A549 (cell line): ENCODE results near the gene SMURF1. TPM values are rescaled to one million over a fixed set of nuclear protein-coding genes. Genes with fewer than 3 reads are reported as not detected.

Experiments
- ATAC-seq, 2 experiments: fragments of 200-7000 bp in 1 of 2; fragments of >200 bp in 1 of 2; cut with Nextera tagmentation in 1 of 2; cut with Tn5 transposase in 1 of 2; 3 replicates each; pipeline versions ENCODE4 v1.8.0 to v1.9.1; 2018 to 2020; ENCODE audit warnings: mild to moderate bottlenecking in 1 of 2, moderate library complexity in 1 of 2
- CTCF ChIA-PET: fragments of 300-600 bp; sonication (Branson Sonifier 250); formaldehyde crosslinking; extraction: SDS; loops from one replicate; lab custom pipeline; 2021; ENCODE audit warnings: antibody characterized with exemption, inconsistent platforms; lab: Yijun Ruan, JAX
- POLR2A ChIA-PET: fragments of 350-600 bp; formaldehyde crosslinking; extraction: SDS; loops from one replicate; lab custom pipeline; 2021; ENCODE audit warnings: antibody characterized with exemption, inconsistent platforms; lab: Yijun Ruan, JAX
- DNase-seq, 2 experiments: peaks; one replicate each; pipeline versions ENCODE4 v3.0.0 to v3.0.0-alpha.2; 2011 to 2016; ENCODE audit warnings: low read depth in 1 of 2, low spot score in 1 of 2
- FAIRE-seq: peaks from 2 replicates; lab custom pipeline; 2011; peaks lifted over from hg19 to GRCh38; lab: Jason Lieb, UNC
- H3K27ac ChIP-seq, 2 experiments: fragments of >200 bp; sonication (Bioruptor Twin); formaldehyde crosslinking; 3 replicates each; pipeline ENCODE4 v1.5.1; 2016 to 2017
- H3K4me1 ChIP-seq: fragments of >200 bp; sonication (Bioruptor Twin); formaldehyde crosslinking; 3 replicates; pipeline ENCODE4 v1.6.1; 2016
- H3K4me2 ChIP-seq: fragments of >200 bp; sonication (Bioruptor Twin); formaldehyde crosslinking; 3 replicates; pipeline ENCODE4 v1.6.1; 2016
- H3K4me3 ChIP-seq: fragments of >200 bp; sonication (Bioruptor Twin); formaldehyde crosslinking; 3 replicates; pipeline ENCODE4 v1.5.1; 2016
- H3K9me3 ChIP-seq: fragments of >200 bp; sonication (Bioruptor Twin); formaldehyde crosslinking; 3 replicates; pipeline ENCODE4 v1.6.1; 2016
- ATOH8 ChIP-seq: fragments of 250-450 bp; sonication (Bioruptor Pico); IDR thresholded peaks from 2 replicates; pipeline ENCODE4 v1.5.0; 2020; ENCODE audit warnings: low read depth, mild to moderate bottlenecking, moderate library complexity
- CBX2 ChIP-seq: fragments of 200-600 bp; sonication (generic); IDR thresholded peaks from 2 replicates; pipeline ENCODE4 v1.6.1; 2016; ENCODE audit warnings: low read depth, mild to moderate bottlenecking, borderline replicate concordance
- CBX8 ChIP-seq: fragments of 200-600 bp; sonication (generic); IDR thresholded peaks from 2 replicates; pipeline ENCODE4 v1.6.1; 2016
- CEBPB ChIP-seq, 2 experiments: fragments of >200 bp in 1 of 2; sonication (Bioruptor Twin) in 1 of 2; formaldehyde crosslinking in 1 of 2; IDR thresholded peaks; 2 replicates each; pipeline ENCODE4 v1.6.1; 2012 to 2016
- CHD4 ChIP-seq: fragments of 200-600 bp; sonication (generic); IDR thresholded peaks from 2 replicates; pipeline ENCODE4 v1.6.1; 2016; ENCODE audit warnings: antibody characterized with exemption, mild to moderate bottlenecking, borderline replicate concordance
- E2F6 ChIP-seq: IDR thresholded peaks from 2 replicates; pipeline ENCODE4 v1.6.1; 2012; ENCODE audit warnings: low read depth, borderline replicate concordance
- EHF ChIP-seq: fragments of 250-450 bp; sonication (Bioruptor Pico); IDR thresholded peaks from 2 replicates; pipeline ENCODE4 v1.5.0; 2020; ENCODE audit warnings: mild to moderate bottlenecking
- ELK1 ChIP-seq: fragments of 150-350 bp; IDR thresholded peaks from 2 replicates; pipeline ENCODE4 v1.6.1; 2014; ENCODE audit warnings: low read depth, mild to moderate bottlenecking, low read length
- FOSB ChIP-seq: fragments of 250-450 bp; sonication (Bioruptor Pico); IDR thresholded peaks from 2 replicates; pipeline ENCODE4 v1.5.0; 2020; ENCODE audit warnings: mild to moderate bottlenecking, moderate library complexity
- FOSL2 ChIP-seq, 2 experiments: fragments of 450-650 bp in 1 of 2; fragments of >200 bp in 1 of 2; sonication (Bioruptor Twin) in 1 of 2; formaldehyde crosslinking; IDR thresholded peaks; 2 replicates each; pipeline versions ENCODE4 v1.5.0 to v1.6.1; 2016 to 2020; ENCODE audit warnings: mild to moderate bottlenecking in 1 of 2, moderate library complexity in 1 of 2
- FOXS1 ChIP-seq: fragments of 250-450 bp; sonication (Bioruptor Pico); IDR thresholded peaks from 2 replicates; pipeline ENCODE4 v1.5.0; 2020; ENCODE audit warnings: mild to moderate bottlenecking, moderate library complexity
- HDAC2 ChIP-seq: fragments of 200-600 bp; sonication (generic); IDR thresholded peaks from 2 replicates; pipeline ENCODE4 v1.6.1; 2016
- HES2 ChIP-seq: fragments of >200 bp; sonication (Bioruptor Twin); formaldehyde crosslinking; IDR thresholded peaks from 2 replicates; pipeline ENCODE4 v1.6.1; 2016
- HMGXB4 ChIP-seq: fragments of 250-450 bp; sonication (Bioruptor Pico); IDR thresholded peaks from 2 replicates; pipeline ENCODE4 v1.5.0; 2021; ENCODE audit warnings: mild to moderate bottlenecking, moderate library complexity, borderline replicate concordance
- JUNB ChIP-seq: fragments of >200 bp; sonication (Bioruptor Twin); formaldehyde crosslinking; IDR thresholded peaks from 2 replicates; pipeline ENCODE4 v1.6.1; 2016
- MAZ ChIP-seq: fragments of 150-350 bp; IDR thresholded peaks from 2 replicates; pipeline ENCODE4 v1.6.1; 2014; ENCODE audit warnings: antibody characterized with exemption, low read depth, low read length, borderline replicate concordance
- MYC ChIP-seq: IDR thresholded peaks from 2 replicates; pipeline ENCODE4 v1.6.1; 2012; ENCODE audit warnings: mild to moderate bottlenecking, inconsistent platforms, low read length, improper control_type of control experiment, borderline replicate concordance
- PBX3 ChIP-seq: IDR thresholded peaks from 2 replicates; pipeline ENCODE4 v1.6.1; 2012
- RAD21 ChIP-seq, 2 experiments: fragments of >200 bp in 1 of 2; sonication (Bioruptor Twin) in 1 of 2; formaldehyde crosslinking in 1 of 2; IDR thresholded peaks in 1 of 2; conservative IDR thresholded peaks in 1 of 2; 2 replicates in 1 of 2; 3 replicates in 1 of 2; pipeline ENCODE4 v1.6.1; 2012 to 2018; ENCODE audit warnings: inconsistent platforms in 1 of 2
- RCOR1 ChIP-seq: fragments of 150-350 bp; IDR thresholded peaks from 2 replicates; pipeline ENCODE4 v1.6.1; 2014; ENCODE audit warnings: antibody characterized with exemption, low read length, low read depth
- REST ChIP-seq: fragments of 200-600 bp; sonication (generic); IDR thresholded peaks from 2 replicates; pipeline ENCODE4 v1.6.1; 2016; ENCODE audit warnings: antibody characterized with exemption, mild to moderate bottlenecking, moderate library complexity
- RFX5 ChIP-seq: fragments of 450-650 bp; IDR thresholded peaks from 2 replicates; pipeline ENCODE4 v1.7.1; 2014; ENCODE audit warnings: antibody characterized with exemption, mild to moderate bottlenecking, moderate library complexity
- SMC3 ChIP-seq: fragments of >200 bp; sonication (Bioruptor Twin); formaldehyde crosslinking; IDR thresholded peaks from 3 replicates; pipeline ENCODE4 v1.6.1; 2018; ENCODE audit warnings: inconsistent platforms
- TP53 ChIP-seq: fragments of 250-450 bp; sonication (Bioruptor Pico); IDR thresholded peaks from 2 replicates; pipeline ENCODE4 v1.5.0; 2021; ENCODE audit warnings: mild to moderate bottlenecking, moderate library complexity
- ZC3H11A ChIP-seq: fragments of 450-650 bp; IDR thresholded peaks from 2 replicates; pipeline ENCODE4 v1.6.1; 2014; ENCODE audit warnings: antibody characterized with exemption, mild to moderate bottlenecking
- ZFP36 ChIP-seq: fragments of 450-650 bp; IDR thresholded peaks from 2 replicates; pipeline ENCODE4 v1.6.1; 2014; ENCODE audit warnings: borderline replicate concordance; ENCODE audit not compliant: partially characterized antibody
- ZNF302 ChIP-seq: fragments of 250-450 bp; sonication (Bioruptor Pico); IDR thresholded peaks from 2 replicates; pipeline ENCODE4 v1.9.0; 2021; ENCODE audit warnings: inconsistent platforms, mild to moderate bottlenecking, moderate library complexity
- ZSCAN20 ChIP-seq: fragments of 250-450 bp; sonication (Bioruptor Pico); IDR thresholded peaks from 2 replicates; pipeline ENCODE4 v1.8.0; 2022; ENCODE audit warnings: mild to moderate bottlenecking, moderate library complexity
- WGBS: methylation state at CpG from one replicate; pipeline ENCODE4 v1.1.6; 2017; ENCODE audit errors: missing lambda C conversion rate; 5-methylcytosine and 5-hydroxymethylcytosine counted together
- polyA plus RNA-seq, 4 experiments: library from polyadenylated mRNA; depleted of rRNA in 3 of 4; stranded (reverse); fragments of >200 nt; fragmentation: RNase III in 1 of 4; extraction: RNeasy Plus Mini Kit Qiagen cat#74134 plus additional on column Dnase treatment in 1 of 4; gene quantifications; 2 replicates in 3 of 4; 3 replicates in 1 of 4; pipeline ENCODE4 v1.2.3, GENCODE V29; 2011 to 2017

Gene SMURF1
- polyA plus RNA-seq, 2 of the 4 experiments (the other 2 are of a cell fraction) = 13.8 to 22.1 TPM

GRCh38 chr7:99042957-99043356 lies 101.0 kb downstream of the SMURF1 start:
- ATAC-seq (no peak), FAIRE-seq (no peak), DNase-seq (no peak)
- TF ChIP-seq HES2 = no peak
- TF ChIP-seq SMC3 = no peak
- TF ChIP-seq HDAC2 = no peak
- no peak for TF ChIP-seq RAD21 (conservative IDR thresholded peaks at IDR 0.05 in 1 of 2, IDR thresholded peaks at IDR 0.05 in 1 of 2)
- TF ChIP-seq REST = no peak
- TF ChIP-seq CBX8 = no peak
- TF ChIP-seq HMGXB4 (CRISPR knock-in tag) = no peak
- TF ChIP-seq FOXS1 = no peak
- no peak for TF ChIP-seq RFX5
- no peak for TF ChIP-seq ZSCAN20 (CRISPR knock-in tag)
- TF ChIP-seq ATOH8 (CRISPR knock-in tag) = no peak
- TF ChIP-seq MYC = no peak
- no peak for TF ChIP-seq ELK1
- H3K4me2 ChIP-seq = no peak overlapping the region
- H3K4me3 ChIP-seq = no peak overlapping the region
- ChIA-PET POLR2A (no interaction called here), CTCF (interaction anchor here (1.5 to 12.9 kb wide), 2 partner anchors 270 to 278 kb away, joined by 3 to 197 read pairs; no protein-coding TSS in a partner anchor)
- 83% methylated on average over 5 of the region's 5 CpGs for WGBS
- H3K9me3 ChIP-seq = no peaks in the 10 kb centered on the region
- H3K27ac ChIP-seq = no peak overlapping the region
- H3K4me1 ChIP-seq = peaks cover 16% of the 10 kb centered on the region

- Histone ChIP-seq H3K27ac (no peak overlapping the region), H3K4me2 (no peak overlapping the region), H3K9me3 (no peaks in the 10 kb centered on the region), H3K4me1 (peaks cover 16% of the 10 kb centered on the region), H3K4me3 (no peak overlapping the region)
- peak in 1 of 2 experiments; percentile 26 for DNase-seq
- ChIA-PET POLR2A (interaction anchor here (0.5 kb wide), 1 partner anchor 335 kb away, joined by 6 read pairs; no protein-coding TSS in a partner anchor), CTCF (interaction anchor here (1.0 to 12.9 kb wide), 16 partner anchors 10 to 291 kb away, joined by 3 to 197 read pairs (median 10); no protein-coding TSS in a partner anchor)
- WGBS = 70% methylated on average over 11 of the region's 11 CpGs
- no peak for FAIRE-seq
- ATAC-seq = no peak; a peak in 1 of 6 replicates
- TF ChIP-seq RFX5 = no peak
- TF ChIP-seq ZFP36 = no peak
- TF ChIP-seq MYC = no peak
- no peak for TF ChIP-seq MAZ
- no peak for TF ChIP-seq RCOR1
- no peak for TF ChIP-seq CEBPB (IDR thresholded peaks at IDR 0.05)
- no peak for TF ChIP-seq E2F6
- TF ChIP-seq ZNF302 (CRISPR knock-in tag) = no peak
- TF ChIP-seq TP53 (CRISPR knock-in tag) = no peak
- TF ChIP-seq JUNB = no peak
- TF ChIP-seq CHD4 = no peak
- no peak for TF ChIP-seq ZC3H11A
- TF ChIP-seq PBX3 = no peak
- no peak for TF ChIP-seq FOSL2 (IDR thresholded peaks at IDR 0.05)
- TF ChIP-seq FOSL2 (CRISPR knock-in tag; IDR thresholded peaks at IDR 0.05) = no peak
- TF ChIP-seq FOSB (CRISPR knock-in tag) = no peak
- TF ChIP-seq EHF = no peak
- no peak for TF ChIP-seq CBX2
These were observed 102.4 kb downstream of the SMURF1 start for GRCh38 chr7:99041526-99041925.
